Endothelial cell of umbilical vein (primary cell): Measurements from ENCODE around the gene LTN1.

Experiments used
- CTCF ChIP-seq, 2 donors: IDR thresholded peaks; 1 replicate in 1 of 2; 2 replicates in 1 of 2; pipeline ENCODE4 v1.5.1; 2011; ENCODE audit warnings: low read length in 2 of 2, mild to moderate bottlenecking in 2 of 2, moderate library complexity in 2 of 2, control low read depth in 1 of 2, inconsistent platforms in 1 of 2, low read depth in 1 of 2; ENCODE audit not compliant: insufficient read depth in 1 of 2; ENCODE audit errors: extremely low read depth in 1 of 2
- EZH2 ChIP-seq: IDR thresholded peaks from 2 replicates; pipeline ENCODE4 v1.6.1; 2012; ENCODE audit warnings: borderline replicate concordance, low read depth, mild to moderate bottlenecking, moderate library complexity, low read length, inconsistent platforms; ENCODE audit not compliant: severe bottlenecking
- JUN ChIP-seq: IDR thresholded peaks from 2 replicates; pipeline ENCODE4 v1.6.1; 2011; ENCODE audit warnings: borderline replicate concordance, low read depth; ENCODE audit not compliant: insufficient read length, insufficient read depth
- MAX ChIP-seq: IDR thresholded peaks from 2 replicates; pipeline ENCODE4 v1.6.1; 2011; ENCODE audit not compliant: insufficient read depth, insufficient read length
- POLR2A ChIP-seq: IDR thresholded peaks from 2 replicates; pipeline ENCODE4 v1.6.1; 2012; ENCODE audit warnings: low read depth, mild to moderate bottlenecking, control low read depth, low read length

GRCh38 chr21:28922368-28922767 lies 70.3 kb downstream of the LTN1 start:
- TF ChIP-seq JUN, result no peak
- no peak for TF ChIP-seq EZH2
- TF ChIP-seq POLR2A, result no peak
- TF ChIP-seq CTCF (IDR thresholded peaks at IDR 0.05; ENCODE audit: extremely low read depth in 1 of 2, insufficient read depth in 1 of 2, low read depth in 1 of 2, low read length in 2 of 2), result no peak
- no peak for TF ChIP-seq MAX
